Adrenal gland (tissue), 12 donors: ENCODE data around the gene KRTAP16-1. TPM values are rescaled to one million over a fixed set of nuclear protein-coding genes. Genes with fewer than 3 reads are reported as not detected.

Source experiments
- DNase-seq, 7 donors: peaks; one replicate each; pipeline ENCODE4 v3.0.0-alpha.2; 2019 to 2020
- H3K27ac ChIP-seq, 5 donors: fragments of 200-600 bp; sonication (generic) in 4 of 5; 1 replicate in 3 of 5; 2 replicates in 2 of 5; pipeline versions ENCODE4 v1.5.1 to v1.8.0; 2016 to 2020; ENCODE audit warnings: mild to moderate bottlenecking in 1 of 5
- H3K27me3 ChIP-seq: fragments of 200-600 bp; 2 replicates; pipeline ENCODE4 v1.8.0; 2021
- H3K36me3 ChIP-seq, 2 donors: fragments of 200-600 bp; replicated peaks in 1 of 2; 1 replicate in 1 of 2; 2 replicates in 1 of 2; pipeline versions ENCODE4 v1.5.1 to v1.8.0; 2018 to 2022
- H3K4me1 ChIP-seq, 2 donors: fragments of 200-600 bp; replicated peaks in 1 of 2; 1 replicate in 1 of 2; 2 replicates in 1 of 2; pipeline versions ENCODE4 v1.5.1 to v1.8.0; 2018 to 2021
- H3K4me3 ChIP-seq, 4 donors: fragments of 200-600 bp; sonication (generic) in 3 of 4; one replicate each; pipeline ENCODE4 v1.5.1; 2016 to 2018
- H3K9me3 ChIP-seq, 3 donors: fragments of 200-600 bp; sonication (generic) in 1 of 3; replicated peaks in 1 of 3; 1 replicate in 2 of 3; 2 replicates in 1 of 3; pipeline versions ENCODE4 v1.5.1 to v1.8.0; 2016 to 2021
- POLR2A ChIP-seq, 2 donors: fragments of 450-650 bp; IDR thresholded peaks; one replicate each; pipeline ENCODE4 v1.6.1; 2017; ENCODE audit warnings: antibody characterized with exemption in 2 of 2, mild to moderate bottlenecking in 2 of 2, moderate library complexity in 1 of 2
- WGBS, 4 donors: extraction: QIAGEN DNeasy Blood & Tissue Kit in 2 of 4; methylation state at CpG; one replicate each; pipeline versions ENCODE4 v1.1.5 to v1.1.7; 2013 to 2017; 5-methylcytosine and 5-hydroxymethylcytosine counted together
- intact Hi-C, 2 donors: fragments of 100-400 bp; cut with DNase I; formaldehyde crosslinking; loops; one replicate each; pipeline versions ENCODE4 v1.14.1 to v1.15.0; 2022 to 2023
- polyA plus RNA-seq, 3 donors: library from polyadenylated mRNA; stranded (reverse); fragments of 200-250 nt in 2 of 3; fragments of 350-450 nt in 1 of 3; fragmentation: Illumina TruSeq in 1 of 3; extraction: RNeasy Lipid Tissue Mini Kit (QIAGEN cat#74804) in 1 of 3; gene quantifications; one replicate each; pipeline ENCODE4 v1.2.3, GENCODE V29; 2013 to 2014
- total RNA-seq, 9 donors: library from RNA; depleted of rRNA in 4 of 9; stranded (reverse); fragments of >200 nt in 4 of 9; fragments of 120-200 nt in 1 of 9; fragmentation: NEBNext Ultra II Directional in 1 of 9; extraction: Animal tissue kit (Norgen Biotek cat#: 25700) in 1 of 9; gene quantifications; one replicate each; pipeline versions ENCODE4 v1.1.0 to v1.2.4, GENCODE V29; 2013 to 2023
- TF ChIP-seq, protein P1 (sequence below), 6 experiments: fragments of 450-650 bp in 4 of 6; fragments of 200-600 bp in 2 of 6; sonication (generic) in 1 of 6; IDR thresholded peaks; 1 replicate in 5 of 6; 2 replicates in 1 of 6; pipeline versions ENCODE4 v1.5.1 to v1.8.0; 2016 to 2021; ENCODE audit warnings: antibody characterized with exemption in 6 of 6, mild to moderate bottlenecking in 2 of 6, moderate library complexity in 1 of 6
- donor health status: healthy with polysubstance abuse.
- donor health status: Bipolar disorder and iron deficiency.
- donor health status: DM: yes; HTN: yes; CAD: no.
- donor health status: DM: no; HTN: no; CAD: no.
- donor health status: DM: no; HTN: no; CAD: no.
- donor health status: DM: yes; HTN: yes; CAD: no.

KRTAP16-1 gene
- total and polyA plus RNA-seq, 12 donors, result not detected

DNA sequence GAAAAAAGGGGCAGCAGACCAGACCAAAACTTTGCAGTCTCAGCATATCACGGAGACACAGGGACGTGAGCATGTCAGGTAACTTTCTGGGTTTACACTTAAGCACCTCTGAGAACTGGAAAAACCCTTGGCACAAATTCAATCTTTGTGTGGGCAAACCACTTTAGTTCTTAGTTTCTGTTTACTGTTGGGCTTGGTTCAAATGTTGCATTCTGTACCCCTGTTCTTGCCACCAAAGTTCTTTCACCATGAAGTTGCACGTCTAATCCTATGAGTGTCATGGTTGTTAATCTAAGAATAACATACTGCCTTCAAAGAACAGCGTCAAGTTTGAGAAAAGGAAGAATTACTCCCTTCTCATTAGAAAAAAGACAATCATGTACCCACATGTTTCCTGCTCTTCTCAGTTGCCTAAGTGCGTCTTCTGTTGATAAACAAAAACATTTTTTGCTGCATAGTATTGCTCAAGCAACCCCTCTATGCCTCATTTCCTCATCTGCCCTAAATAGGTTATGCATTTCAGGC lies 29.9 kb upstream of the KRTAP16-1 start:
- DNase-seq, result no peak
- Histone ChIP-seq H3K4me1 (no peaks in the 10 kb centered on the region), H3K27me3 (no peaks in the 10 kb centered on the region), H3K27ac (no peak overlapping the region), H3K9me3 (no peaks in the 10 kb centered on the region), H3K4me3 (no peak overlapping the region), H3K36me3 (no peaks in the 10 kb centered on the region)
- intact Hi-C loops, result loop anchor here in 1 of 2 donors (10.0 kb wide), 1 partner anchor 384 kb away; no protein-coding TSS in a partner anchor
- TF ChIP-seq POLR2A (IDR thresholded peaks at IDR 0.05), result no peak
- TF ChIP-seq, protein P1, sequence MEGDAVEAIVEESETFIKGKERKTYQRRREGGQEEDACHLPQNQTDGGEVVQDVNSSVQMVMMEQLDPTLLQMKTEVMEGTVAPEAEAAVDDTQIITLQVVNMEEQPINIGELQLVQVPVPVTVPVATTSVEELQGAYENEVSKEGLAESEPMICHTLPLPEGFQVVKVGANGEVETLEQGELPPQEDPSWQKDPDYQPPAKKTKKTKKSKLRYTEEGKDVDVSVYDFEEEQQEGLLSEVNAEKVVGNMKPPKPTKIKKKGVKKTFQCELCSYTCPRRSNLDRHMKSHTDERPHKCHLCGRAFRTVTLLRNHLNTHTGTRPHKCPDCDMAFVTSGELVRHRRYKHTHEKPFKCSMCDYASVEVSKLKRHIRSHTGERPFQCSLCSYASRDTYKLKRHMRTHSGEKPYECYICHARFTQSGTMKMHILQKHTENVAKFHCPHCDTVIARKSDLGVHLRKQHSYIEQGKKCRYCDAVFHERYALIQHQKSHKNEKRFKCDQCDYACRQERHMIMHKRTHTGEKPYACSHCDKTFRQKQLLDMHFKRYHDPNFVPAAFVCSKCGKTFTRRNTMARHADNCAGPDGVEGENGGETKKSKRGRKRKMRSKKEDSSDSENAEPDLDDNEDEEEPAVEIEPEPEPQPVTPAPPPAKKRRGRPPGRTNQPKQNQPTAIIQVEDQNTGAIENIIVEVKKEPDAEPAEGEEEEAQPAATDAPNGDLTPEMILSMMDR (IDR thresholded peaks at IDR 0.05), result no peak
- WGBS, 4 donors, result 44 to 64% (median 56%) methylated on average over 5 of the region's 5 CpGs

DNA sequence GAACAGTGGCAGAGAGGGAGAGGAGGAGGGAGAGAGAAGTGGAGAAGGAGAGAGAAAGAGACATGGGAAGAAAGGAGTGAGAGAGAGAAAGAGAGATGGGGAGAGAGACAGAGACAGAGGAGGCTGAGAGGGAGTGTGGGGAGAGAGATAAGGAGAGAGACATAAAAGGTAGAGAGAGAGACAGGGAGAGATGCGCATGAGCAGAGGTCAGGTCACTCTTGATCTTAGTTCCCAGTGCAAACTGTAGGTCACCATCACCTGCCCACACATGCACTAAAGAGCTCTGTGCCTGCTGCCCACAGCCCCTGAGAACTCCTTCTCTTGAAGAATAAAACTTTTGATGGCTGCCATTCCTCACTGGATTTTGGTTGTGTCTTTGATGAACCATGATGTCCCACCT lies 26.6 kb upstream of the KRTAP16-1 start:
- no peaks in the 10 kb centered on the region for H3K4me1 ChIP-seq
- H3K9me3 ChIP-seq, result no peaks in the 10 kb centered on the region
- intact Hi-C loops, result loop anchor here in 1 of 2 donors (10.0 kb wide), 1 partner anchor 381 kb away; no protein-coding TSS in a partner anchor
- TF ChIP-seq, protein P1 (IDR thresholded peaks at IDR 0.05), result no peak
- no peak for TF ChIP-seq POLR2A (IDR thresholded peaks at IDR 0.05)
- no peak for DNase-seq
- no peaks in the 10 kb centered on the region for H3K27me3 ChIP-seq
- no peaks in the 10 kb centered on the region for H3K36me3 ChIP-seq
- WGBS, 4 donors, result 91 to 95% (median 94%) methylated on average over 1 of the region's 1 CpG
- no peak overlapping the region for H3K27ac ChIP-seq
- H3K4me3 ChIP-seq, result no peak overlapping the region

DNA sequence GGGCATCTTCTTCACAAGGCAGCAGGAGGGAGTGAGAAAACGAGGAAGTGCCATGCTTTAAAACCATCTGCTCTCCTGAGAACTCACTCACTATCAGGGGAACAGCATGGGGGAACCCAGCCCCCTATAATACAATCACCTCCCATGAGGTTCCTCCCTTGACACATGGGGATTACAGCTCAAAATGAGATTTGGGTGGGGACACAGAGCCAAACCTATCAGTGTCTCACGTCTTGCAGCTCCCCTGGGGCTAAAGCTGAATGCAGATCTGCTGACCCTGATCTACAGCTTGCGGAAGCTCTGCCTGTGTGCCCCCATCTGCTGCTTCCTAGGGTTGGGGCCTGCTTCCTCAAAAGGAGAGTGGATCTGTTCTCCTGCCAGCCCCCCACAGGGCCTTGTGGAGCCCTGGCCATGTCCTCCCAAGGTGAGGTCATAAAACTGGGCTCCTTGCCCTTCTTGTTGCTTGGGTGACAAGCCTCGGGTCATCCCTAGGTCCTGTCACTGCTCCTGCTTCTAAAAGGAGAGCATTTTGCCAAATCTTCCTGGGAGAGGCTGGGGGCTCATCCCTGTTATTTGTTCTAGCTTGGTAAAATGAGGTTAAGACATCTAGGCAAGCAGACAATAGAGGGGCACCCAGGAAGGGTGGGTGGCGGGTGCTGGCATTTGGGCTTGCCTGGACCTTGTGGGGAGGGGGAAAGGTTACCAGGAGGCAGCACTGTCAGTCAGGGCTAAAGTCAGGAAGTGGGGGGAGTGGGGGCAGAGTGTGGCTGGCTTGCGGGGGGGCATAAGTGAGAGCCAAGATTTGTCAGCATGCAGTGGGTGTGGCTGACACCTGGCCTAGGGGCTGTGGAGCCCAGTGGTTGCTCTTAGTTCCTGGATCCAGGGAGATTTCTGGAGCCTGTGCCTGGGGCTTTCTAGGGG lies 25.5 kb upstream of the KRTAP16-1 start:
- 70 to 80% (median 74%) methylated on average over 5 to 6 of the region's 6 CpGs for WGBS, 4 donors
- no peak for DNase-seq
- Histone ChIP-seq H3K4me1 (no peaks in the 10 kb centered on the region), H3K36me3 (no peaks in the 10 kb centered on the region), H3K4me3 (no peak overlapping the region), H3K27me3 (no peaks in the 10 kb centered on the region), H3K9me3 (no peaks in the 10 kb centered on the region), H3K27ac (no peak overlapping the region)
- intact Hi-C loops, result loop anchor here in 1 of 2 donors (10.0 kb wide), 1 partner anchor 380 kb away; no protein-coding TSS in a partner anchor
- TF ChIP-seq, protein P1 (IDR thresholded peaks at IDR 0.05), result no peak
- no peak for TF ChIP-seq POLR2A (IDR thresholded peaks at IDR 0.05)

DNA sequence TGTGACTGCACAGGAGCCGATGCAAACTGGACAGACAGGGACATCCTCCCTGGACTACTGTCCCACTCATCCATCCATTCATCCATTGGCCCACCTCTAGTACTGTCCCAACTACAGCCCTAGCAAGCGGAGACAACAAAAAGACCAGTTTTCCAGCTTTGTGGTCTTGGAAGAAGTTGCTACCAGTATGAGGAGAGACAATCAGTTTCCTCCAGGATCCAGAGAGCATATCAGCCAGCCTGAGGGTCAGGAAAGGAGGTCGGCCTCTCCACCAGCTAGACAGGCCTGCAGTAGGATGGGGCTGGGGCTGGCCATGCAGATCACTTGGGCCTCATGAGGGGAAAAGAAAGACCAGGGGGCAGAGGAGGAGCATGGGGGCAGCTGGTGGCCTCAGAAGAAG lies 24.7 kb upstream of the KRTAP16-1 start:
- TF ChIP-seq, protein P1 (IDR thresholded peaks at IDR 0.05), result no peak
- no peak for TF ChIP-seq POLR2A (IDR thresholded peaks at IDR 0.05)
- no peak overlapping the region for H3K27ac ChIP-seq
- H3K9me3 ChIP-seq, result no peaks in the 10 kb centered on the region
- no peaks in the 10 kb centered on the region for H3K36me3 ChIP-seq
- DNase-seq, result no peak
- H3K4me3 ChIP-seq, result no peak overlapping the region
- WGBS, 4 donors, result 90 to 100% (median 96%) methylated on average over 2 to 3 of the region's 3 CpGs
- no peaks in the 10 kb centered on the region for H3K4me1 ChIP-seq
- intact Hi-C loops, result loop anchor here in 1 of 2 donors (10.0 kb wide), 1 partner anchor 379 kb away; no protein-coding TSS in a partner anchor
- H3K27me3 ChIP-seq, result no peaks in the 10 kb centered on the region
